Measurements from ENCODE around the gene AK4. TPM values are rescaled to one million over a fixed set of nuclear protein-coding genes. Genes with fewer than 3 reads are reported as not detected.

The AK4 gene
- total RNA-seq, 1 donor from 2014 or later, result 133 TPM

GRCh38 chr1:65229201-65229600 lies 81.2 kb downstream of the AK4 start:
- H3K27ac Mint-ChIP-seq (ENCODE audit: unreplicated experiment), result no peak overlapping the region
- Histone ChIP-seq H3K27me3 (ENCODE audit: insufficient read depth, low read length) (peaks cover 2% of the 10 kb centered on the region), H3K27ac (ENCODE audit: low read depth, low read length) (no peak overlapping the region), H2AFZ (ENCODE audit: low read depth, low read length) (no peak overlapping the region), H3K9me3 (ENCODE audit: insufficient read depth, low read depth, low read length) (no peaks in the 10 kb centered on the region), H3K4me3 (ENCODE audit: insufficient read depth, low read depth, low read length) (no peak overlapping the region), H4K20me1 (ENCODE audit: insufficient read depth, low read length) (no peaks in the 10 kb centered on the region), H3K9ac (ENCODE audit: low read length) (no peak overlapping the region), H3K36me3 (ENCODE audit: insufficient read depth, low read length) (no peaks in the 10 kb centered on the region), H3K79me2 (ENCODE audit: insufficient read depth, low read length) (no peaks in the 10 kb centered on the region), H3K4me1 (ENCODE audit: insufficient read depth, low read length) (no peaks in the 10 kb centered on the region), H3K4me2 (ENCODE audit: low read length) (no peak overlapping the region)
- H3K4me1 Mint-ChIP-seq (ENCODE audit: low read depth, unreplicated experiment), result peaks cover 17% of the 10 kb centered on the region
- H3K9me3 Mint-ChIP-seq (ENCODE audit: unreplicated experiment), result no peaks in the 10 kb centered on the region
- peaks cover 27% of the 10 kb centered on the region for H3K36me3 Mint-ChIP-seq (ENCODE audit: low read depth, unreplicated experiment)
- DNase-seq (ENCODE audit: low read depth) (no peak), FAIRE-seq (no peak)
- H3K4me3 Mint-ChIP-seq (ENCODE audit: unreplicated experiment), result no peak overlapping the region
- H3K27me3 Mint-ChIP-seq (ENCODE audit: low read depth, unreplicated experiment), result no peaks in the 10 kb centered on the region
- TF ChIP-seq EZH2 (IDR thresholded peaks at IDR 0.05; ENCODE audit: insufficient read depth, low read length), result no peak
- TF ChIP-seq CTCF (IDR thresholded peaks at IDR 0.05; ENCODE audit: insufficient read depth, low read depth, low read length), result no peak

- H3K27ac Mint-ChIP-seq (ENCODE audit: unreplicated experiment), result no peak overlapping the region
- Histone ChIP-seq H3K9me3 (ENCODE audit: insufficient read depth, low read depth, low read length) (no peaks in the 10 kb centered on the region), H4K20me1 (ENCODE audit: insufficient read depth, low read length) (no peaks in the 10 kb centered on the region), H2AFZ (ENCODE audit: low read depth, low read length) (no peak overlapping the region), H3K4me3 (ENCODE audit: insufficient read depth, low read depth, low read length) (no peak overlapping the region), H3K27ac (ENCODE audit: low read depth, low read length) (no peak overlapping the region), H3K79me2 (ENCODE audit: insufficient read depth, low read length) (no peaks in the 10 kb centered on the region), H3K9ac (ENCODE audit: low read length) (no peak overlapping the region), H3K36me3 (ENCODE audit: insufficient read depth, low read length) (no peaks in the 10 kb centered on the region), H3K4me2 (ENCODE audit: low read length) (no peak overlapping the region), H3K4me1 (ENCODE audit: insufficient read depth, low read length) (no peaks in the 10 kb centered on the region), H3K27me3 (ENCODE audit: insufficient read depth, low read length) (peaks cover 2% of the 10 kb centered on the region)
- FAIRE-seq, result no peak
- no peaks in the 10 kb centered on the region for H3K9me3 Mint-ChIP-seq (ENCODE audit: unreplicated experiment)
- H3K36me3 Mint-ChIP-seq (ENCODE audit: low read depth, unreplicated experiment), result peaks cover 23% of the 10 kb centered on the region
- TF ChIP-seq CTCF (IDR thresholded peaks at IDR 0.05; ENCODE audit: insufficient read depth, low read depth, low read length) (no peak), EZH2 (IDR thresholded peaks at IDR 0.05; ENCODE audit: insufficient read depth, low read length) (no peak)
- peaks cover 17% of the 10 kb centered on the region for H3K4me1 Mint-ChIP-seq (ENCODE audit: low read depth, unreplicated experiment)
- no peak for DNase-seq (ENCODE audit: low read depth)
- no peaks in the 10 kb centered on the region for H3K27me3 Mint-ChIP-seq (ENCODE audit: low read depth, unreplicated experiment)
- no peak overlapping the region for H3K4me3 Mint-ChIP-seq (ENCODE audit: unreplicated experiment)
Observed at GRCh38 chr1:65229754-65230339, 81.8 kb downstream of the AK4 start.

GRCh38 chr1:65230731-65231481 lies 82.9 kb downstream of the AK4 start:
- no peaks in the 10 kb centered on the region for H3K4me1 ChIP-seq (ENCODE audit: insufficient read depth, low read length)
- no peaks in the 10 kb centered on the region for H3K79me2 ChIP-seq (ENCODE audit: insufficient read depth, low read length)
- H3K36me3 ChIP-seq (ENCODE audit: insufficient read depth, low read length), result no peaks in the 10 kb centered on the region
- no peak overlapping the region for H3K4me3 ChIP-seq (ENCODE audit: insufficient read depth, low read depth, low read length)
- FAIRE-seq (no peak), DNase-seq (ENCODE audit: low read depth) (no peak)
- H3K27me3 ChIP-seq (ENCODE audit: insufficient read depth, low read length), result peaks cover 2% of the 10 kb centered on the region
- peaks cover 17% of the 10 kb centered on the region for H3K36me3 Mint-ChIP-seq (ENCODE audit: low read depth, unreplicated experiment)
- no peak for TF ChIP-seq EZH2 (IDR thresholded peaks at IDR 0.05; ENCODE audit: insufficient read depth, low read length)
- TF ChIP-seq CTCF (IDR thresholded peaks at IDR 0.05; ENCODE audit: insufficient read depth, low read depth, low read length), result no peak
- H3K27me3 Mint-ChIP-seq (ENCODE audit: low read depth, unreplicated experiment), result no peaks in the 10 kb centered on the region
- H3K9me3 ChIP-seq (ENCODE audit: insufficient read depth, low read depth, low read length), result no peaks in the 10 kb centered on the region
- no peak overlapping the region for H3K4me3 Mint-ChIP-seq (ENCODE audit: unreplicated experiment)
- H3K27ac Mint-ChIP-seq (ENCODE audit: unreplicated experiment), result no peak overlapping the region
- no peaks in the 10 kb centered on the region for H4K20me1 ChIP-seq (ENCODE audit: insufficient read depth, low read length)
- no peak overlapping the region for H3K27ac ChIP-seq (ENCODE audit: low read depth, low read length)
- no peak overlapping the region for H2AFZ ChIP-seq (ENCODE audit: low read depth, low read length)
- H3K4me2 ChIP-seq (ENCODE audit: low read length), result no peak overlapping the region
- no peak overlapping the region for H3K9ac ChIP-seq (ENCODE audit: low read length)
- no peaks in the 10 kb centered on the region for H3K9me3 Mint-ChIP-seq (ENCODE audit: unreplicated experiment)
- H3K4me1 Mint-ChIP-seq (ENCODE audit: low read depth, unreplicated experiment), result peaks cover 17% of the 10 kb centered on the region
